NK-92 (cell line): ENCODE measurements around the gene ABHD16A.
"Not testable (repeated sequence)": the region's sequence is repeated elsewhere in the genome, so short reads cannot be mapped to it uniquely, and the experiment has no call there.

Experiments used
- DNase-seq: peaks from one replicate; lab custom pipeline; 2025; ENCODE audit not compliant: unreplicated experiment; lab: John Stamatoyannopoulos, UW

ABHD16A gene

DNA sequence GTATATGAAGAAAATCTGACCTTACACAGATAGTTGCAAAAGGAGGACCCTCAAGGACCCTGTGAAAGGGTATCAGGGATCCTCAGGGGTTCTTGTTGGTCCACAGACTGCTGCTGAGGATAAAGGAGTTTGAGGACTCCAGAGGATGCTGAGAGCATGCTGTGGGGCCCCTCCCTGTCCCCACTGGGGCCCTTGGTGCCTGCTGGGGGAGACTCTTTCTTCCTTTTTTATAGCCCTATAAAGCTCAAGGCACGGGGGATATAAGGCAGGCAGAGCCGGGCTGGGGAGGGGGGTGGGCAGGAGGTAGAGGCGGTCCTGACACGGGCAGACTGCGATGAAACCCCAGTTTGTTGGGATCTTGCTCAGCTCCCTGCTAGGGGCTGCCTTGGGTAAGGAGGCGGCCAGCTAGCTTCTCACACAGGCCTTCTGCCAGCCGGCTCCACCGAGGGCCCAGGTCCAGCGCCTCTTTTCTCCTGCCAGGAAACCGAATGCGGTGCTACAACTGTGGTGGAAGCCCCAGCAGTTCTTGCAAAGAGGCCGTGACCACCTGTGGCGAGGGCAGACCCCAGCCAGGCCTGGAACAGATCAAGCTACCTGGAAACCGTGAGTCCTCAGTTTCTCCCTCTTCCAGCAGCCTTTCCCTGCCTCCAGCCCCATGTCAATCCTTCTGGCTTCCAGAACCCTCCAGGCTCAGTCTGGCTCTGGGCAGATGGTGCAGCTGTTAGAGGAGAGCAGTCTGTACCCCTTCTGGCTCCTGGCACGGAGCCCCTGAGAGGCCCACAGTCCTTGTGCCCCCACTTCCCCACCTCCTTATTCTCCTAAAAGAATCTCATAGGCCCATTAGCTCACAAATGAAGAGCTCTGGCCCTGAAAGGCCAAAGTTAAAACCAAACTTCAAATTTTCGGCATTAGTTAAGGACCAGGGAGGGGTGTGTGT is 12.2 kb upstream of the ABHD16A start, which contains the start of gene LY6G6D:
Gene LY6G6D, plus strand, starts transcription at position 327 of the 937 bp plus-strand sequence. Its CDS starts 8 bp downstream, at position 335.
- no peak for DNase-seq

GRCh38 chr6:31713991-31714684 is 11.0 kb upstream of the ABHD16A start:
- DNase-seq = no peak

GRCh38 chr6:31713465-31713864 is 10.3 kb upstream of the ABHD16A start:
- DNase-seq = no peak

GRCh38 chr6:31712296-31712695 is 9.2 kb upstream of the ABHD16A start:
- DNase-seq = no peak

- no peak for DNase-seq
These were observed 8.1 kb upstream of the ABHD16A start for GRCh38 chr6:31711233-31711632.

DNA sequence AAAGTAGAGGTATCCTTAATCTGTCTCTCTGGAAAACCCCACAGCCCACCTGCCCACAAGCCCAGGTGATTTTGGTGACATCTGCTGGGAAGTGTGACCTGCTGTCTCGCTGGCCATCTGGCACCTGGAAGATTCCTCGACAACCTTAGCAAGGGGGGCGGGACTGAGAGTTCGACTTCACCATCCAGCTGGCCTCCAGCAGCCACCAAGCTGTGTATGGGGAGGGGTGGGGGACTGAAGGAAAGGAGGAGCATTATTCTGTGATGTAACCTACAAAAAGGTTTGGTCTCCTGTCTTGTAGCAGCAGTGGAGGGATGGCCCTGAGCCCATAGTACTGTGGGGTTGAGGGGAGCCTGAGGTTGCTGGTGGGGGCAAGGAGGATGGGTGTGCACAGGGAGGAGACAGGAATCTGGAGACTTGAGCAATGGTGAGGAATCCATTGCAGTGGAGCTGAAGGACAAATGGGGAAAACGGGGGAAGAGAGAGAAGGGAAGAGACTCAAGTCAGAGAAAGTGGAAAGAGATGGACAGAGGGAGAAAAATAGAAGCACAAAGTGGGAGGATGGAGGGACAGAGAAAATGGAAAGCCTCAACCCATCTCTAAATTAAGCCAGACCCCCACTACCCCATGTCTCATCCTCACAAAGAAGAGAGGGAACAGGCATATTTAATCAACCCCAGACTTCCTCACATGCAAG is 7.5 kb upstream of the ABHD16A start:
- DNase-seq = no peak

DNA sequence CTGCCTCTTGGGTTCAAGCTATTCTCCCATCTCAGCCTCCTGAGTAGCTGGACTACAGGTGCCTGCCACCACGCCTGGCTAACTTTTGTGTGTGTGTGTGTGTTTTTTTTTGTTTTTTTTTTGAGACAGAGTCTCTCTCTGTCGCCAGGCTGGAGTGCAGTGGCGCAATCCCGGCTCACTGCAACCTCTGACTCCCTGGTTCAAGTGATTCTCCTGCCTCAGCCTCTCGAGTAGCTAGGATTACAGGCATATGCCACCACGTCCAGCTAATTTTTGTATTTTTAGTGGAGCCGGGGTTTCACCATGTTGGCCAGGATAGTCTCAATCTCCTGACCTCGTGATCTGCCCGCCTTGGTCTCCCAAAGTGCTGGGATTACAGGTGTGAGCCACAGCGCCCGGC is 6.0 kb upstream of the ABHD16A start:
- DNase-seq = not testable (repeated sequence)

DNA sequence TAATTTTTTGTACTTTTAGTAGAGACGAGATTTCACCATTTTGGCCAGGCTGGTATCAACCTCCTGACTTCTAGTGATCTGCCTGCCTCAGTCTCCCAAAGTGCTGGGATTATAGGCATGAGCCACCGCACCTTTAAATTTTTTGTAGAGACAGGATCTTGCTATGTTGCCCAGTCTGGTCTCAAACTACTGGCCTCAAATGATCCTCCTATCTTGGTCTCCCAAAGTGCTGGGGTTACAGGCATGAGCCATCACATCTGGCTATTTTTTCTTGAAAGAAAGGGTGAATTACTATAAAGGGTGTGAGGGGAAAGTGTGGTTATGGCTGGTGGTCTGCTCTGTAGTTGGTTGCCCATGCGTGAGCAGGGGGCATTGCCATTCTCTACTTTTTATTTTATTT is 5.1 kb upstream of the ABHD16A start:
- no peak for DNase-seq

DNA sequence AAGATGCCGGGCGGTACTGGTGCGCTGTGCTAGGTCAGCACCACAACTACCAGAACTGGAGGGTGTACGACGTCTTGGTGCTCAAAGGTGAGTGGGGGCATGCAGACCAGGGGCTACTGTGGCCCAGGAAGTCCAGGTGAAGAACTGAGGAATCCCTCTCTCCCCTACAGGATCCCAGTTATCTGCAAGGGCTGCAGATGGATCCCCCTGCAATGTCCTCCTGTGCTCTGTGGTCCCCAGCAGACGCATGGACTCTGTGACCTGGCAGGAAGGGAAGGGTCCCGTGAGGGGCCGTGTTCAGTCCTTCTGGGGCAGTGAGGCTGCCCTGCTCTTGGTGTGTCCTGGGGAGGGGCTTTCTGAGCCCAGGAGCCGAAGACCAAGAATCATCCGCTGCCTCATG is 4.6 kb upstream of the ABHD16A start:
- DNase-seq = no peak

GRCh38 chr6:31706599-31706998 is 3.5 kb upstream of the ABHD16A start, which contains the start of gene LY6G6F:
Gene LY6G6F, plus strand, starts transcription at chr6:31706866. Its CDS starts 41 bp downstream, at chr6:31706907.
- no peak for DNase-seq

- DNase-seq = no peak
These were observed 2.8 kb upstream of the ABHD16A start for GRCh38 chr6:31705931-31706330.

DNA sequence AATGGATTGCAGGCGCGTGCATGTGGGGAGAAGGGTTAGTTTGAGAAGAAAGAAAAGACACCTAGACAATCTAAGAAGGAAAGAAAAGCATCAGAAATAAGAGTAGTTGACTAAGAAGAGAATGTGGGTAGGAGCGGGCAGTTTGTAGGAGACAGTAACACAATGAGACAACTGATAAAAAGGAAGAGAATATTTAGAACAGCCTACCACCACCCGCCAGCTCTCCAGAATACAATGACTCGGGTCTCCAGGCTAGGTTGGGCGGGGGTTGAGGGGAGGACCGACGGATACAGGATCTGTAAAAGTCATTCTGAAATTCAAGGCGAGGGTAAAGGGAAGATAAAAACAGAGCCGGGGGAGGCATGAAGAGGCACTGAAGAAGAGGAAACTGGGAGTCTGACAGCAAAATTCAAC is 712 bp downstream of the ABHD16A start:
- DNase-seq = no peak

- DNase-seq = no peak
These were observed 1.3 kb downstream of the ABHD16A start for GRCh38 chr6:31701666-31702404.

GRCh38 chr6:31700740-31701401 is 2.3 kb downstream of the ABHD16A start:
- DNase-seq = no peak

- DNase-seq = no peak
These were observed 5.6 kb downstream of the ABHD16A start for GRCh38 chr6:31697555-31697954.

GRCh38 chr6:31693535-31693934 is 9.6 kb downstream of the ABHD16A start:
- DNase-seq = no peak

GRCh38 chr6:31692886-31693285 is 10.2 kb downstream of the ABHD16A start:
- DNase-seq = no peak

- DNase-seq = no peak
These were observed 10.8 kb downstream of the ABHD16A start for GRCh38 chr6:31692353-31692752.

DNA sequence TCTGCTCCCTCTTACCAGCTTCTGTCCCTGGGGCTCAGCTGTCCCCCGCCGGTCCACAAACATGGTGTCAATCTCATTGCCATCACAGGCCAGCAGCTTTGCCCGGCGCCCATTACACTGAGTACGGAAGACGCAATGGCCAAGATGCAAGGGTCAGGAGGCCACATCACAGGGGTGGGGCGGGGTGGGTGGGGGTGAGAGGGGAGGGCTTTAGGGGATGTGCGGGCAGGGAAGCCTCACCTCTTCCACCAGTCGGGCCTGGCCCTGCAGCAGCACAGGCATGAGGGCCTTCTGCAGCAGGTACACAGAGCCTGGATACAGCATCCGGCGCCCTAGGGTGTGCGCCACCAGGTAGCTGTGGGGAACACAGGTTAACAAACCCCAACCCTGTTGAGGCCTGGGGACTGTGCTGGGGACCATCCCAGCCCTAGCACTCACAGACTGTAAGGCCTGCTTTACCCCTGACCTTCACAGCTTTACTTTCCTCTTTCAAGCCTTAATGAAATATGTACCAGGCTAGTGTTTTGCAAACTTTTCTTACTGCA is 11.5 kb downstream of the ABHD16A start:
- no peak for DNase-seq

- DNase-seq = no peak
These were observed 12.1 kb downstream of the ABHD16A start for GRCh38 chr6:31691078-31691463.
